GM18951 (cell line): Measurements from ENCODE around the gene EFCAB13.

ENCODE experiments used
- POLR2A ChIP-seq: IDR thresholded peaks from 4 replicates; pipeline ENCODE4 v1.6.1; 2011; ENCODE audit warnings: mild to moderate bottlenecking; ENCODE audit not compliant: insufficient read length, insufficient read depth; ENCODE audit errors: extremely low read depth
- in situ Hi-C: fragments of 300-500 bp; cut with MboI; formaldehyde crosslinking; loops from one replicate; pipeline ENCODE4 v1.12.0; 2022; ENCODE audit warnings: low sequenced_read_pairs, mixed read lengths, inconsistent platforms; ENCODE audit not compliant: unreplicated experiment

EFCAB13 gene

GRCh38 chr17:47299239-47299910 is 24.4 kb upstream of the EFCAB13 start:
- TF ChIP-seq POLR2A = no peak
- in situ Hi-C loops = no loop called here

- no peak for TF ChIP-seq POLR2A
- in situ Hi-C loops = no loop called here
Measured at GRCh38 chr17:47300718-47301117, 23.0 kb upstream of the EFCAB13 start.

- in situ Hi-C loops = no loop called here
Measured at GRCh38 chr17:47301161-47301560, 22.6 kb upstream of the EFCAB13 start.

GRCh38 chr17:47301831-47302230 is 21.9 kb upstream of the EFCAB13 start:
- in situ Hi-C loops = no loop called here
- TF ChIP-seq POLR2A = no peak

More at GRCh38 chr17:47301161-47301560, 22.6 kb upstream of the EFCAB13 start:
- TF ChIP-seq POLR2A = no peak

- in situ Hi-C loops = no loop called here
Measured at GRCh38 chr17:47304186-47304585, 19.6 kb upstream of the EFCAB13 start.

GRCh38 chr17:47305302-47305923 is 18.3 kb upstream of the EFCAB13 start:
- in situ Hi-C loops = no loop called here

More at GRCh38 chr17:47304186-47304585, 19.6 kb upstream of the EFCAB13 start:
- TF ChIP-seq POLR2A = no peak

GRCh38 chr17:47310186-47310733 is 13.5 kb upstream of the EFCAB13 start:
- in situ Hi-C loops = no loop called here
- no peak for TF ChIP-seq POLR2A

More at GRCh38 chr17:47305302-47305923, 18.3 kb upstream of the EFCAB13 start:
- TF ChIP-seq POLR2A = no peak

- in situ Hi-C loops = no loop called here
- no peak for TF ChIP-seq POLR2A
Measured at GRCh38 chr17:47311420-47311819, 12.3 kb upstream of the EFCAB13 start.

- no peak for TF ChIP-seq POLR2A
- in situ Hi-C loops = no loop called here
Measured at GRCh38 chr17:47315451-47316266, 8.1 kb upstream of the EFCAB13 start.

- TF ChIP-seq POLR2A = no peak
- in situ Hi-C loops = no loop called here
Measured at GRCh38 chr17:47316311-47316710, 7.4 kb upstream of the EFCAB13 start.

GRCh38 chr17:47317119-47317518 is 6.6 kb upstream of the EFCAB13 start:
- TF ChIP-seq POLR2A = no peak
- in situ Hi-C loops = no loop called here

GRCh38 chr17:47318197-47318918 is 5.4 kb upstream of the EFCAB13 start:
- in situ Hi-C loops = no loop called here
- no peak for TF ChIP-seq POLR2A

GRCh38 chr17:47320879-47321502 is 2.8 kb upstream of the EFCAB13 start:
- in situ Hi-C loops = no loop called here
- no peak for TF ChIP-seq POLR2A
